Measurements from ENCODE around the gene SKA2. TPM values are rescaled to one million over a fixed set of nuclear protein-coding genes. Genes with fewer than 3 reads are reported as not detected.

Gene SKA2
- total and polyA plus RNA-seq, 2 of the 8 experiments (the other 6 are each of a cell fraction or from before 2014, with no cell fraction given), result 15.6 to 95.8 TPM

- no peak for TF ChIP-seq CTCF (IDR thresholded peaks at IDR 0.05; ENCODE audit: control extremely low read depth in 1 of 3, insufficient read depth in 1 of 3, low read depth in 1 of 3, low read length in 3 of 3)
- TF ChIP-seq JUND (IDR thresholded peaks at IDR 0.05; ENCODE audit: low read length), result no peak
- no peak for TF ChIP-seq SUZ12 (IDR thresholded peaks at IDR 0.05; ENCODE audit: low read length)
- no peak for TF ChIP-seq RFX5 (IDR thresholded peaks at IDR 0.05; ENCODE audit: borderline replicate concordance, low read depth, low read length)
Observed at GRCh38 chr17:59141860-59142259, 13.1 kb downstream of the SKA2 start (continued).
